ENCODE results near the gene ATP7B. TPM values are rescaled to one million over a fixed set of nuclear protein-coding genes. Genes with fewer than 3 reads are reported as not detected.

The ATP7B gene
- total RNA-seq, 6 donors from 2014 or later: 3.5 to 27.2 (median 5.9) TPM

DNA sequence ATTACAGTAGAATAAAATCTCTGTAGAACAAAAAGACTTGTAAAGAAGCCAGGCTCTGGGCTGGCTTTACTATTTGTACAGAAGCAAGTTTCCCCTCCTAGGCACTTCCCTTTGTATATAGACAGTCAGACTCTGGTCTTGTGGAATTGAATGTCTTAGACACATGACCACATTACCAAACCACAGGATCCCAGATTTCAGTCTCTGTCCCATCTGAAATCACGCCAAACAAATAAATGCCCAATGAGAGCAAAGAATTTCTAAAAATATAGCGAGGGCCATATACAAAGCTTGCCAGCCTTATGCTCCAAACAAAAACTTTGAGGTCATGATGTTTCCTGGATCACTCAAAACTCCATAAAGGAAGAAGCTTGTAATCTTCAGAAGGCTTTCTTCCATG lies 125.6 kb downstream of the ATP7B start:
- 79 to 83% methylated on average over 2 of the region's 2 CpGs for WGBS, 2 donors

DNA sequence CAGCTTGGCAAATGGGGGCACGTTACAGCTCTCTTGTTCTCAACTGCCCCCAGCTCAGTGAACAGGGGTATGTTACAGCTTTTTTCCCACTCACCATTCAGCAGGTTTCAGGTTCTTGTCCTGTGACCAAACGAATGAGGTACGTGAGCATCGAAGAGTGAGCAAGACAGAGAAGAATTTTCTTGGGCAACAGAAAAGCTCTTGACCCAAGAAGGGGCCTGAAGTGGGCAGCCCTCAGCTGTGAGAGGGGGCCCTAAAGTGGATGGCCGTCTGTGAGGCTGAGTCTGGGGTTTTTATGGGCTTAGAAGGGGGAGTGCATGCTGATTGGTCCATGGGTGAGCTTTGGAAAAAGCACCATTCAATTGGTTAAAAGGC lies 128.0 kb downstream of the ATP7B start:
- Histone ChIP-seq H3K9me3 (no peaks in the 10 kb centered on the region), H3K27me3 (no peaks in the 10 kb centered on the region), H3K27ac (no peak overlapping the region), H3K4me1 (no peaks in the 10 kb centered on the region), H3K36me3 (no peaks in the 10 kb centered on the region), H3K4me3 (no peak overlapping the region)
- ATAC-seq (ENCODE audit: low FRiP score in 2 of 2): no peak
- no peak for DNase-seq
- TF ChIP-seq EP300 (IDR thresholded peaks at IDR 0.05) (no peak), POLR2A (IDR thresholded peaks at IDR 0.05) (no peak), POLR2AphosphoS5 (IDR thresholded peaks at IDR 0.05) (no peak)
- 72 to 76% methylated on average over 5 of the region's 5 CpGs for WGBS, 2 donors

More for the DNA sequence above, 125.6 kb downstream of the ATP7B start:
- TF ChIP-seq POLR2A (IDR thresholded peaks at IDR 0.05): no peak
- no peak for TF ChIP-seq EP300 (IDR thresholded peaks at IDR 0.05)
- no peak for TF ChIP-seq POLR2AphosphoS5 (IDR thresholded peaks at IDR 0.05)
- TF ChIP-seq, protein P1, sequence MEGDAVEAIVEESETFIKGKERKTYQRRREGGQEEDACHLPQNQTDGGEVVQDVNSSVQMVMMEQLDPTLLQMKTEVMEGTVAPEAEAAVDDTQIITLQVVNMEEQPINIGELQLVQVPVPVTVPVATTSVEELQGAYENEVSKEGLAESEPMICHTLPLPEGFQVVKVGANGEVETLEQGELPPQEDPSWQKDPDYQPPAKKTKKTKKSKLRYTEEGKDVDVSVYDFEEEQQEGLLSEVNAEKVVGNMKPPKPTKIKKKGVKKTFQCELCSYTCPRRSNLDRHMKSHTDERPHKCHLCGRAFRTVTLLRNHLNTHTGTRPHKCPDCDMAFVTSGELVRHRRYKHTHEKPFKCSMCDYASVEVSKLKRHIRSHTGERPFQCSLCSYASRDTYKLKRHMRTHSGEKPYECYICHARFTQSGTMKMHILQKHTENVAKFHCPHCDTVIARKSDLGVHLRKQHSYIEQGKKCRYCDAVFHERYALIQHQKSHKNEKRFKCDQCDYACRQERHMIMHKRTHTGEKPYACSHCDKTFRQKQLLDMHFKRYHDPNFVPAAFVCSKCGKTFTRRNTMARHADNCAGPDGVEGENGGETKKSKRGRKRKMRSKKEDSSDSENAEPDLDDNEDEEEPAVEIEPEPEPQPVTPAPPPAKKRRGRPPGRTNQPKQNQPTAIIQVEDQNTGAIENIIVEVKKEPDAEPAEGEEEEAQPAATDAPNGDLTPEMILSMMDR (IDR thresholded peaks at IDR 0.05): no peak
- Histone ChIP-seq H3K27ac (no peak overlapping the region), H3K4me1 (no peaks in the 10 kb centered on the region), H3K4me3 (no peak overlapping the region), H3K27me3 (no peaks in the 10 kb centered on the region), H3K36me3 (no peaks in the 10 kb centered on the region), H3K9me3 (no peaks in the 10 kb centered on the region)
- DNase-seq (no peak), ATAC-seq (ENCODE audit: low FRiP score in 2 of 2) (no peak)

Other genes starting within 250 kb of the ATP7B start
- 10 to 100 TPM; 11.7 to 19.1 (median 17.6) TPM for gene DHRS12, start 207.3 kb downstream of the ATP7B start, total RNA-seq
- under 1 TPM in 3 of 6 donors, not detected in 3; 0.13 to 0.44 (median 0.17) TPM for gene TMEM272, start 166.3 kb downstream of the ATP7B start, total RNA-seq
- gene CCDC70, start 149.5 kb downstream of the ATP7B start, total RNA-seq: not detected
- gene ALG11, start 948 bp upstream of the ATP7B start, total RNA-seq: 10 to 100 TPM; 10.5 to 34.4 (median 22.7) TPM
- gene UTP14C, start 13.2 kb upstream of the ATP7B start, total RNA-seq: 10 to 100 TPM in 5 of 6 donors, 1 to 10 TPM in 1; 8.9 to 26.7 (median 17.4) TPM
- 10 to 100 TPM in 2 of 6 donors, 1 to 10 TPM in 3, under 1 TPM in 1; 0.23 to 30.2 (median 2.4) TPM for gene NEK5, start 117.6 kb upstream of the ATP7B start, total RNA-seq
- 10 to 100 TPM in 3 of 6 donors, 1 to 10 TPM in 3; 4.4 to 34.6 (median 13.7) TPM for gene NEK3, start 148.1 kb upstream of the ATP7B start, total RNA-seq